ENCODE measurements around the gene NLGN3. TPM values are rescaled to one million over a fixed set of nuclear protein-coding genes. Genes with fewer than 3 reads are reported as not detected.

NLGN3 gene
- polyA plus RNA-seq (11.7 and 20.0 TPM in 2 replicates), polyA minus RNA-seq (26.8 and 30.3 TPM in 2 replicates)

- peak within 1 kb of the TSS; percentile 83 for H3K9ac ChIP-seq (ENCODE audit: low read length)
- H3K27me3 ChIP-seq (ENCODE audit: insufficient read depth, low read depth, low read length): no peaks in the 10 kb centered on the region
Measured at GRCh38 chrX:71144651-71145050, at the start of gene NLGN3. NLGN3 (plus strand) TSS chrX:71144841; CDS start chrX:71147750, 2,909 bp downstream.

GRCh38 chrX:71095033-71095432, 49.6 kb upstream of the NLGN3 start:
- H3K79me2 ChIP-seq (replicated peaks; ENCODE audit: insufficient read depth, low read length): no peaks in the 10 kb centered on the region
- H3K4me3 ChIP-seq (ENCODE audit: low read length): peak overlapping the region; percentile 67
- H3K4me2 ChIP-seq (ENCODE audit: low read length): no peak overlapping the region
- no peaks in the 10 kb centered on the region for H3F3A ChIP-seq (ENCODE audit: insufficient read depth, low read length, poor library complexity, severe bottlenecking)
- H3K9me2 ChIP-seq (ENCODE audit: insufficient read depth, low read length): no peaks in the 10 kb centered on the region
- H3K9ac ChIP-seq (ENCODE audit: low read length): no peak overlapping the region
- H3K27me3 ChIP-seq (ENCODE audit: insufficient read depth, low read depth, low read length): peaks cover 7% of the 10 kb centered on the region
- H3K9me3 ChIP-seq (ENCODE audit: low read length): no peaks in the 10 kb centered on the region
- H3K36me3 ChIP-seq (ENCODE audit: insufficient read depth, low read length): no peaks in the 10 kb centered on the region
- no peak overlapping the region for H2AFZ ChIP-seq (ENCODE audit: low read depth, low read length)
- TF ChIP-seq REST (IDR thresholded peaks at IDR 0.05; ENCODE audit: borderline replicate concordance) (no peak), EZH2 (IDR thresholded peaks at IDR 0.05; ENCODE audit: borderline replicate concordance, insufficient read depth, low read length, poor library complexity, severe bottlenecking) (no peak), RAD21 (conservative IDR thresholded peaks at IDR 0.05) (no peak), SMC3 (conservative IDR thresholded peaks at IDR 0.05; ENCODE audit: poor library complexity) (no peak), POLR2AphosphoS5 (IDR thresholded peaks at IDR 0.05) (no peak), CTCF (IDR thresholded peaks at IDR 0.05; ENCODE audit: poor library complexity, severe bottlenecking) (no peak), TAF1 (IDR thresholded peaks at IDR 0.05; ENCODE audit: low read depth) (no peak), MXI1 (conservative IDR thresholded peaks at IDR 0.05; ENCODE audit: poor library complexity, severe bottlenecking) (no peak), EP300 (conservative IDR thresholded peaks at IDR 0.05; ENCODE audit: poor library complexity, severe bottlenecking) (no peak)
- H4K20me1 ChIP-seq (ENCODE audit: insufficient read depth): no peaks in the 10 kb centered on the region
- H3K27ac ChIP-seq (ENCODE audit: low read length): no peak overlapping the region

More at GRCh38 chrX:71144651-71145050, at the start of gene NLGN3:
- peaks cover 26% of the 10 kb centered on the region for H3K79me2 ChIP-seq (replicated peaks; ENCODE audit: insufficient read depth, low read length)
- H2AFZ ChIP-seq (ENCODE audit: low read depth, low read length): no peak within 1 kb of the TSS
- H3K9me2 ChIP-seq (ENCODE audit: insufficient read depth, low read length): no peaks in the 10 kb centered on the region
- H3K9me3 ChIP-seq (ENCODE audit: low read length): no peaks in the 10 kb centered on the region
- peak within 1 kb of the TSS; percentile 19 for H3K4me2 ChIP-seq (ENCODE audit: low read length)
- no peaks in the 10 kb centered on the region for H3F3A ChIP-seq (ENCODE audit: insufficient read depth, low read length, poor library complexity, severe bottlenecking)
- H3K27ac ChIP-seq (ENCODE audit: low read length): peak within 1 kb of the TSS; percentile 89
- peak; percentile 69 for TF ChIP-seq POLR2AphosphoS5 (IDR thresholded peaks at IDR 0.05)
- TF ChIP-seq SMC3 (conservative IDR thresholded peaks at IDR 0.05; ENCODE audit: poor library complexity): no peak
- peak; percentile 37 for TF ChIP-seq MXI1 (conservative IDR thresholded peaks at IDR 0.05; ENCODE audit: poor library complexity, severe bottlenecking)
- H3K36me3 ChIP-seq (ENCODE audit: insufficient read depth, low read length): no peaks in the 10 kb centered on the region
- H3K4me3 ChIP-seq (ENCODE audit: low read length): peak within 1 kb of the TSS; percentile 78
- H4K20me1 ChIP-seq (ENCODE audit: insufficient read depth): no peaks in the 10 kb centered on the region

All from neural cell (in vitro differentiated cells).